HepG2 (cell line): Measurements from ENCODE around the gene P2RY12.

Source experiments
- HMG20B ChIP-seq: conservative IDR thresholded peaks from 2 replicates; pipeline ENCODE4 v1.6.1; 2016; ENCODE audit warnings: missing genetic modification reagents, missing compliant biosample characterization
- PATZ1 ChIP-seq: sonication (generic); formaldehyde crosslinking; IDR thresholded peaks from 2 replicates; pipeline ENCODE4 v1.4.0; 2020; ENCODE audit warnings: missing genetic modification reagents
- TCF12 ChIP-seq, 2 experiments: fragments of 450-650 bp in 1 of 2; sonication (generic) in 1 of 2; formaldehyde crosslinking in 1 of 2; IDR thresholded peaks; 2 replicates each; pipeline versions ENCODE4 v1.6.1 to v1.8.0; 2017 to 2022; ENCODE audit warnings: antibody characterized with exemption in 1 of 2, mild to moderate bottlenecking in 1 of 2, missing genetic modification reagents in 1 of 2, moderate library complexity in 1 of 2
- ZNF879 ChIP-seq: sonication (generic); formaldehyde crosslinking; IDR thresholded peaks from 2 replicates; pipeline ENCODE4 v1.8.1; 2023; ENCODE audit warnings: missing genetic modification reagents

GRCh38 chr3:151299006-151299405 lies 85.5 kb downstream of the P2RY12 start:
- TF ChIP-seq ZNF879 (CRISPR knock-in tag) (no peak), HMG20B (no peak), TCF12 (IDR thresholded peaks at IDR 0.05) (no peak), TCF12 (CRISPR knock-in tag; IDR thresholded peaks at IDR 0.05) (no peak), PATZ1 (CRISPR knock-in tag) (no peak)
